ENCODE results near the gene HINFP. TPM values are rescaled to one million over a fixed set of nuclear protein-coding genes. Genes with fewer than 3 reads are reported as not detected.

HINFP gene
- total and polyA plus RNA-seq, 2 of the 8 experiments (the other 6 are each of a cell fraction or from before 2014, with no cell fraction given) = 35.0 to 37.3 TPM

- Histone ChIP-seq H4K91ac (replicated peaks; ENCODE audit: insufficient read length, low read length) (no peak overlapping the region), H3K9me3 (ENCODE audit: insufficient read depth in 2 of 2, low read depth in 1 of 2, low read length in 1 of 2) (no peaks in the 10 kb centered on the region), H3K56ac (replicated peaks; ENCODE audit: insufficient read length, low read depth, low read length) (no peak overlapping the region), H3K27me3 (replicated peaks in 1 of 4; ENCODE audit: control insufficient read depth in 3 of 4, extremely low read depth in 1 of 4, insufficient read depth in 3 of 4, low read length in 3 of 4) (no peaks in the 10 kb centered on the region), H2BK20ac (ENCODE audit: low read length) (no peak overlapping the region), H3K9ac (replicated peaks in 1 of 4; ENCODE audit: extremely low read depth in 1 of 4, low read depth in 3 of 4, low read length in 3 of 4) (no peak overlapping the region; a peak in 1 of 7 replicates), H3K14ac (ENCODE audit: insufficient read length) (no peak overlapping the region), H2BK120ac (replicated peaks; ENCODE audit: low read depth, low read length) (no peak overlapping the region), H2AK5ac (ENCODE audit: low read depth, low read length) (no peak overlapping the region), H4K8ac (ENCODE audit: extremely low read depth, insufficient read depth, low read length) (no peak overlapping the region), H3K36me3 (ENCODE audit: control insufficient read depth in 2 of 4, insufficient read depth in 4 of 4, low read length in 3 of 4) (peaks cover 0 to 3% (median 0%) of the 10 kb centered on the region in 4 experiments; a peak in 1 of 8 replicates), H3K4me1 (replicated peaks in 1 of 4; ENCODE audit: control insufficient read depth in 3 of 4, insufficient read depth in 4 of 4, low read length in 3 of 4) (no peaks in the 10 kb centered on the region; a peak in 1 of 7 replicates), H2BK12ac (ENCODE audit: low read depth, low read length) (no peak overlapping the region), H3K23me2 (ENCODE audit: low read depth, low read length) (no peaks in the 10 kb centered on the region), H2BK5ac (ENCODE audit: low read depth, low read length) (no peak overlapping the region; the same call in 1 of the 2 replicates), H2BK15ac (ENCODE audit: low read length) (no peak overlapping the region), H3K4ac (replicated peaks; ENCODE audit: insufficient read length, low read depth, low read length) (no peak overlapping the region), H3K18ac (ENCODE audit: extremely low read depth, low read length) (no peak overlapping the region), H3K79me1 (ENCODE audit: low read depth, low read length) (no peaks in the 10 kb centered on the region), H4K5ac (ENCODE audit: insufficient read length, low read depth, low read length) (no peak overlapping the region), H3K23ac (ENCODE audit: insufficient read length) (no peak overlapping the region), H4K20me1 (replicated peaks in 1 of 2; ENCODE audit: control insufficient read depth in 1 of 2, insufficient read depth in 2 of 2, low read length in 2 of 2) (peaks cover 0 to 6% of the 10 kb centered on the region in 2 experiments), H3K79me2 (ENCODE audit: control insufficient read depth in 1 of 2, insufficient read depth in 2 of 2, low read length in 2 of 2) (no peaks in the 10 kb centered on the region), H2AFZ (ENCODE audit: low read length) (no peak overlapping the region), H3K4me3 (ENCODE audit: extremely low read depth in 1 of 4, insufficient read depth in 2 of 4, low read depth in 3 of 4, low read length in 4 of 4) (no peak overlapping the region), H3K27ac (ENCODE audit: low read depth, low read length) (no peak overlapping the region), H3K4me2 (ENCODE audit: insufficient read depth in 1 of 2, low read depth in 2 of 2, low read length in 2 of 2) (no peak overlapping the region)
- 93 to 100% methylated on average over 1 to 14 of the region's 17 CpGs for WGBS, 2 experiments (ENCODE audit: extremely low coverage in 1 of 2, insufficient coverage in 1 of 2, insufficient read length in 1 of 2, insufficient replicate concordance in 2 of 2, low coverage in 1 of 2, low lambda C conversion rate in 2 of 2, missing lambda C conversion rate in 1 of 2)
- POLR2A ChIA-PET (ENCODE audit: partially characterized antibody) = interaction anchor here (1.4 to 2.8 kb wide), 5 partner anchors 9 to 87 kb away, joined by 5 to 12 read pairs (median 7); partner anchors contain the start of gene NLRX1
- CTCF ChIA-PET (ENCODE audit: partially characterized antibody) = interaction anchor here (1.1 to 24.3 kb wide), 6 partner anchors 13 to 141 kb away, joined by 3 to 389 read pairs (median 4); partner anchors contain the start of genes ABCG4 and NLRX1
- TF ChIP-seq POLR2A (IDR thresholded peaks at IDR 0.05; ENCODE audit: control extremely low read depth in 1 of 2, low read depth in 2 of 2, low read length in 2 of 2) (no peak), TAF1 (IDR thresholded peaks at IDR 0.05; ENCODE audit: low read depth, low read length) (no peak), TAF7 (optimal IDR thresholded peaks at IDR 0.05; ENCODE audit: borderline replicate concordance, low read depth, low read length) (no peak), E2F6 (IDR thresholded peaks at IDR 0.05) (no peak), CREB1 (IDR thresholded peaks at IDR 0.05) (no peak), JUND (IDR thresholded peaks at IDR 0.05; ENCODE audit: low read length) (no peak)
- no peak for FAIRE-seq
- DNase-seq (ENCODE audit: low read depth in 1 of 2, low spot score in 2 of 2) = no peak
These were observed 60.5 kb downstream of the HINFP start for GRCh38 chr11:119181677-119182412.

Measured in H1 (cell line).